SK-N-SH (cell line): Measurements from ENCODE around the gene PABPN1L. TPM values are rescaled to one million over a fixed set of nuclear protein-coding genes. Genes with fewer than 3 reads are reported as not detected.

Experiments
- CTCF ChIA-PET: fragments of 300-600, 350-600 bp; formaldehyde crosslinking; extraction: SDS; loops from one replicate; lab custom pipeline; 2021; lab: Yijun Ruan, JAX
- POLR2A ChIA-PET: fragments of 350-600 bp; sonication (Branson Sonifier 250); formaldehyde crosslinking; extraction: SDS; loops from one replicate; lab custom pipeline; 2020; ENCODE audit warnings: antibody characterized with exemption, inconsistent platforms; lab: Yijun Ruan, JAX
- DNase-seq: peaks from one replicate; pipeline ENCODE4 v3.0.0; 2012
- H2AFZ ChIP-seq: fragments of 200-600 bp; sonication (generic); 2 replicates; pipeline ENCODE4 v1.8.1; 2016; ENCODE audit warnings: antibody characterized with exemption, mild to moderate bottlenecking, low read depth
- H3F3A ChIP-seq: fragments of 200-600 bp; sonication (generic); replicated peaks from 2 replicates; pipeline ENCODE3; 2016; ENCODE audit warnings: antibody characterized with exemption, mild to moderate bottlenecking; ENCODE audit not compliant: insufficient read depth
- H3K27ac ChIP-seq, 2 experiments: fragments of 200-500 bp in 1 of 2; fragments of 200-600 bp in 1 of 2; sonication (Bioruptor generic) in 1 of 2; sonication (generic), shearing (Covaris generic) in 1 of 2; 2 replicates each; pipeline versions ENCODE4 v1.5.1 to v1.6.1; 2014 to 2016; ENCODE audit warnings: low read depth in 2 of 2, inconsistent platforms in 1 of 2, low read length in 1 of 2, mild to moderate bottlenecking in 1 of 2, mixed read lengths in 1 of 2
- H3K27me3 ChIP-seq: fragments of 200-600 bp; sonication (generic), shearing (Covaris generic); 2 replicates; pipeline ENCODE4 v1.6.1; 2016; ENCODE audit warnings: mixed run types; ENCODE audit not compliant: insufficient read depth
- H3K36me3 ChIP-seq, 2 experiments: fragments of 200-500 bp in 1 of 2; fragments of 200-600 bp in 1 of 2; sonication (Bioruptor generic) in 1 of 2; sonication (generic) in 1 of 2; replicated peaks in 1 of 2; 2 replicates each; pipeline versions ENCODE3 to v1.5.1; 2014 to 2016; ENCODE audit warnings: low read length in 1 of 2, mild to moderate bottlenecking in 1 of 2; ENCODE audit not compliant: insufficient read depth in 2 of 2, control insufficient read depth in 1 of 2
- H3K4me1 ChIP-seq, 2 experiments: fragments of 200-500 bp in 1 of 2; fragments of 200-600 bp in 1 of 2; sonication (Bioruptor generic) in 1 of 2; sonication (generic), shearing (Covaris generic) in 1 of 2; 2 replicates each; pipeline versions ENCODE4 v1.5.1 to v1.6.1; 2014 to 2016; ENCODE audit warnings: low read depth in 1 of 2, low read length in 1 of 2, mixed run types in 1 of 2; ENCODE audit not compliant: insufficient read depth in 2 of 2, control insufficient read depth in 1 of 2
- H3K4me2 ChIP-seq: fragments of 200-600 bp; sonication (generic), shearing (Covaris generic); 2 replicates; pipeline ENCODE4 v1.6.1; 2017; ENCODE audit warnings: mixed run types
- H3K4me3 ChIP-seq, 2 experiments: fragments of 200-500 bp in 1 of 2; fragments of 200-600 bp in 1 of 2; sonication (Bioruptor generic) in 1 of 2; sonication (generic), shearing (Covaris generic) in 1 of 2; 2 replicates each; pipeline versions ENCODE4 v1.5.1 to v1.8.1; 2014 to 2016; ENCODE audit warnings: low read depth in 2 of 2, inconsistent platforms in 1 of 2, low read length in 1 of 2, mild to moderate bottlenecking in 1 of 2, mixed read lengths in 1 of 2, moderate library complexity in 1 of 2
- H3K79me2 ChIP-seq: fragments of 200-600 bp; sonication (generic); 2 replicates; pipeline ENCODE4 v1.8.1; 2017; ENCODE audit warnings: mild to moderate bottlenecking; ENCODE audit not compliant: insufficient read depth
- H3K9ac ChIP-seq: fragments of 200-600 bp; sonication (generic); 2 replicates; pipeline ENCODE4 v1.6.1; 2017; ENCODE audit warnings: mixed run types
- H3K9me2 ChIP-seq: fragments of 200-600 bp; sonication (generic); 2 replicates; pipeline ENCODE4 v1.6.1; 2017; ENCODE audit warnings: mixed run types
- H3K9me3 ChIP-seq: fragments of 200-600 bp; sonication (generic); 2 replicates; pipeline ENCODE4 v1.6.1; 2017; ENCODE audit warnings: mixed run types, mild to moderate bottlenecking, moderate library complexity
- H4K20me1 ChIP-seq: fragments of 200-600 bp; sonication (generic); 2 replicates; pipeline ENCODE4 v1.6.1; 2017; ENCODE audit warnings: mild to moderate bottlenecking, mixed run types; ENCODE audit not compliant: insufficient read depth
- CHD2 ChIP-seq: fragments of 150-350 bp; IDR thresholded peaks from 2 replicates; pipeline ENCODE4 v1.6.1; 2018; ENCODE audit warnings: low read length; ENCODE audit not compliant: partially characterized antibody
- ELF1 ChIP-seq: IDR thresholded peaks from 2 replicates; pipeline ENCODE4 v1.4.0; 2012
- GATA2 ChIP-seq: sonication (generic); formaldehyde crosslinking; IDR thresholded peaks from 2 replicates; pipeline ENCODE4 v1.5.0; 2020; ENCODE audit warnings: mild to moderate bottlenecking, missing genetic modification reagents
- JUND ChIP-seq: IDR thresholded peaks from 2 replicates; pipeline ENCODE4 v1.4.0; 2012
- SIN3A ChIP-seq: IDR thresholded peaks from 2 replicates; pipeline ENCODE4 v1.6.1; 2012; ENCODE audit warnings: low read depth, mild to moderate bottlenecking, low read length, moderate library complexity, borderline replicate concordance
- SMC3 ChIP-seq: IDR thresholded peaks from 2 replicates; pipeline ENCODE4 v1.6.1; 2012; ENCODE audit warnings: low read depth, low read length, improper control_type of control experiment
- TAF1 ChIP-seq: IDR thresholded peaks from 2 replicates; pipeline ENCODE4 v1.6.1; 2012; ENCODE audit warnings: low read depth, mild to moderate bottlenecking, low read length, moderate library complexity, borderline replicate concordance
- TCF12 ChIP-seq: IDR thresholded peaks from 2 replicates; pipeline ENCODE4 v1.4.0; 2012
- YY1 ChIP-seq: IDR thresholded peaks from 2 replicates; pipeline ENCODE4 v1.4.0; 2012; ENCODE audit warnings: low read depth, mild to moderate bottlenecking
- WGBS: methylation state at CpG from one replicate; pipeline ENCODE4 v1.1.6; 2017; ENCODE audit warnings: low lambda C conversion rate; 5-methylcytosine and 5-hydroxymethylcytosine counted together
- polyA plus RNA-seq, 3 experiments: library from polyadenylated mRNA; depleted of rRNA; stranded (reverse); fragments of >200 nt; gene quantifications; 2 replicates each; pipeline ENCODE4 v1.2.3, GENCODE V29; 2012
- TF ChIP-seq, protein P1 (sequence below): IDR thresholded peaks from 2 replicates; pipeline ENCODE4 v1.6.1; 2012; ENCODE audit warnings: mild to moderate bottlenecking, low read depth, low read length, moderate library complexity
- TF ChIP-seq, protein P2 (sequence below): fragments of 150-350 bp; IDR thresholded peaks from 2 replicates; pipeline ENCODE4 v1.6.1; 2016; ENCODE audit warnings: mild to moderate bottlenecking, low read depth, low read length
- TF ChIP-seq, protein P3 (sequence below): IDR thresholded peaks from 2 replicates; pipeline ENCODE4 v1.4.0; 2012; ENCODE audit warnings: low read depth

The PABPN1L gene
- polyA plus RNA-seq, 1 of the 3 experiments (the other 2 are of a cell fraction) = not detected

GRCh38 chr16:88827727-88828126 is 38.7 kb downstream of the PABPN1L start:
- Histone ChIP-seq H4K20me1 (no peaks in the 10 kb centered on the region), H3K9me2 (no peaks in the 10 kb centered on the region), H3F3A (no peaks in the 10 kb centered on the region), H3K36me3 (peaks cover 0 to 14% of the 10 kb centered on the region in 2 experiments), H3K79me2 (no peaks in the 10 kb centered on the region), H3K27me3 (no peaks in the 10 kb centered on the region), H3K9me3 (no peaks in the 10 kb centered on the region), H3K4me2 (no peak overlapping the region)
- DNase-seq = no peak
- CTCF ChIA-PET = interaction anchor here (1.6 to 2.9 kb wide), 2 partner anchors 11 to 15 kb away, joined by 6 to 15 read pairs; no protein-coding TSS in a partner anchor
- whole genome bisulfite sequencing = 92% methylated on average over 10 of the region's 21 CpGs
- no peak for TF ChIP-seq TAF1
- TF ChIP-seq, protein P1, sequence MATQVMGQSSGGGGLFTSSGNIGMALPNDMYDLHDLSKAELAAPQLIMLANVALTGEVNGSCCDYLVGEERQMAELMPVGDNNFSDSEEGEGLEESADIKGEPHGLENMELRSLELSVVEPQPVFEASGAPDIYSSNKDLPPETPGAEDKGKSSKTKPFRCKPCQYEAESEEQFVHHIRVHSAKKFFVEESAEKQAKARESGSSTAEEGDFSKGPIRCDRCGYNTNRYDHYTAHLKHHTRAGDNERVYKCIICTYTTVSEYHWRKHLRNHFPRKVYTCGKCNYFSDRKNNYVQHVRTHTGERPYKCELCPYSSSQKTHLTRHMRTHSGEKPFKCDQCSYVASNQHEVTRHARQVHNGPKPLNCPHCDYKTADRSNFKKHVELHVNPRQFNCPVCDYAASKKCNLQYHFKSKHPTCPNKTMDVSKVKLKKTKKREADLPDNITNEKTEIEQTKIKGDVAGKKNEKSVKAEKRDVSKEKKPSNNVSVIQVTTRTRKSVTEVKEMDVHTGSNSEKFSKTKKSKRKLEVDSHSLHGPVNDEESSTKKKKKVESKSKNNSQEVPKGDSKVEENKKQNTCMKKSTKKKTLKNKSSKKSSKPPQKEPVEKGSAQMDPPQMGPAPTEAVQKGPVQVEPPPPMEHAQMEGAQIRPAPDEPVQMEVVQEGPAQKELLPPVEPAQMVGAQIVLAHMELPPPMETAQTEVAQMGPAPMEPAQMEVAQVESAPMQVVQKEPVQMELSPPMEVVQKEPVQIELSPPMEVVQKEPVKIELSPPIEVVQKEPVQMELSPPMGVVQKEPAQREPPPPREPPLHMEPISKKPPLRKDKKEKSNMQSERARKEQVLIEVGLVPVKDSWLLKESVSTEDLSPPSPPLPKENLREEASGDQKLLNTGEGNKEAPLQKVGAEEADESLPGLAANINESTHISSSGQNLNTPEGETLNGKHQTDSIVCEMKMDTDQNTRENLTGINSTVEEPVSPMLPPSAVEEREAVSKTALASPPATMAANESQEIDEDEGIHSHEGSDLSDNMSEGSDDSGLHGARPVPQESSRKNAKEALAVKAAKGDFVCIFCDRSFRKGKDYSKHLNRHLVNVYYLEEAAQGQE = no peak
- TF ChIP-seq YY1 = no peak
- TF ChIP-seq, protein P2, sequence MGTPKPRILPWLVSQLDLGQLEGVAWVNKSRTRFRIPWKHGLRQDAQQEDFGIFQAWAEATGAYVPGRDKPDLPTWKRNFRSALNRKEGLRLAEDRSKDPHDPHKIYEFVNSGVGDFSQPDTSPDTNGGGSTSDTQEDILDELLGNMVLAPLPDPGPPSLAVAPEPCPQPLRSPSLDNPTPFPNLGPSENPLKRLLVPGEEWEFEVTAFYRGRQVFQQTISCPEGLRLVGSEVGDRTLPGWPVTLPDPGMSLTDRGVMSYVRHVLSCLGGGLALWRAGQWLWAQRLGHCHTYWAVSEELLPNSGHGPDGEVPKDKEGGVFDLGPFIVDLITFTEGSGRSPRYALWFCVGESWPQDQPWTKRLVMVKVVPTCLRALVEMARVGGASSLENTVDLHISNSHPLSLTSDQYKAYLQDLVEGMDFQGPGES = no peak
- TF ChIP-seq TCF12 = no peak
- TF ChIP-seq JUND = no peak
- TF ChIP-seq, protein P3, sequence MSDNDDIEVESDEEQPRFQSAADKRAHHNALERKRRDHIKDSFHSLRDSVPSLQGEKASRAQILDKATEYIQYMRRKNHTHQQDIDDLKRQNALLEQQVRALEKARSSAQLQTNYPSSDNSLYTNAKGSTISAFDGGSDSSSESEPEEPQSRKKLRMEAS = no peak
- no peak for TF ChIP-seq SIN3A
- TF ChIP-seq GATA2 (CRISPR knock-in tag) = no peak
- TF ChIP-seq CHD2 = no peak
- TF ChIP-seq ELF1 = no peak
- no peak for TF ChIP-seq SMC3
- TF ChIP-seq, all 33 proteins: peak for 0
- Histone ChIP-seq H3K4me3 (no peak overlapping the region), H2AFZ (no peak overlapping the region), H3K4me1 (no peaks in the 10 kb centered on the region), H3K27ac (no peak overlapping the region), H3K9ac (no peak overlapping the region)
- POLR2A ChIA-PET = no interaction called here
